Stomach (tissue), 4 donors: ENCODE measurements around the gene MADCAM1.

Source experiments
- EP300 ChIP-seq: sonication (generic); formaldehyde crosslinking; IDR thresholded peaks from one replicate; pipeline ENCODE4 v1.6.1; 2017; ENCODE audit warnings: antibody characterized with exemption
- POLR2A ChIP-seq, 4 donors: fragments of 450-650 bp; IDR thresholded peaks; one replicate each; pipeline ENCODE4 v1.6.1; 2016; ENCODE audit warnings: antibody characterized with exemption in 4 of 4, control low read depth in 2 of 4, mild to moderate bottlenecking in 1 of 4, moderate library complexity in 1 of 4
- POLR2AphosphoS5 ChIP-seq, 3 donors: sonication (generic); formaldehyde crosslinking; IDR thresholded peaks; one replicate each; pipeline ENCODE4 v1.6.1; 2016; ENCODE audit warnings: antibody characterized with exemption in 3 of 3
- TF ChIP-seq, protein P1 (sequence below), 7 experiments: fragments of 450-650 bp in 4 of 7; fragments of 200-600 bp in 3 of 7; sonication (generic) in 3 of 7; IDR thresholded peaks; one replicate each; pipeline ENCODE4 v1.5.1; 2016 to 2019; ENCODE audit warnings: antibody characterized with exemption in 7 of 7, control low read depth in 2 of 7, mild to moderate bottlenecking in 1 of 7

DNA sequence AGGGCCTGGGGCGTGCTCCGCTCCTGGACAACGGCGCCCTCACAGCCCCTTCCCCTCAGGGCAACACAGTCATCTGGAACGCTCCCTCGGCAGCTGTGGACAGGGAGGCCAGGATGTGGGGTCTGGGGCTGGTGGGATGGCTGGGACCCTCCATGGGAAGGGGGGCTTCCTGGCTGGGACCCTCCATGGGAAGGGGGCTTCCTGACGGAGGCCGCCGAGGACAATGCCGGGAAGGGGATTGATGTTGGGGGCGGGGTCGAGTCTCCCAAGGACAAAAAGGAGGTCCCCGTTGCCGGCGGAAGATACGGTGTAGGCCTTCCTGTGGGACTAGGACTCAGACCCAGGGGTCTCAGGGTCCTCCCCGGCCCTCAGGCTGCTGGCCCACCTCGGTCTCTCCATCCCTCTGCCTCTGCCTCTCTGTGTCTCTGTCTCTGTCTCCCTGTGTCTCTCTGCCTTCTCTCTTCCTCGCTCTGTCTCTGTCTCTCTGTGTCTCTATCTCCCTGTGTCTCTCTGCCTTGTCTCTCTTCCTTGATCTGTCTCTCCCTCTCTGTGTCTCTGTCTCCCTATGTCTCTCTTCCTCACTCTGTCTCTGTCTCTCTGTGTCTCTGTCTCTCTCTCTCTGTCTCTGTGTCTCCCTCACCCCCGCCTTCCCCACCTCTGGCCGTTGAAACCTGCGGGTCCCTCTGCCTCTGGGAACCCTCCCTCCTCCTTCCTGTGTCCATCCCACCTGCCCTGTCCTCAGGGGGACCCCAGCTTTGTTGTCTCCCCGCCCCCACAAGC lies 2.7 kb upstream of the MADCAM1 start:
- TF ChIP-seq, protein P1, sequence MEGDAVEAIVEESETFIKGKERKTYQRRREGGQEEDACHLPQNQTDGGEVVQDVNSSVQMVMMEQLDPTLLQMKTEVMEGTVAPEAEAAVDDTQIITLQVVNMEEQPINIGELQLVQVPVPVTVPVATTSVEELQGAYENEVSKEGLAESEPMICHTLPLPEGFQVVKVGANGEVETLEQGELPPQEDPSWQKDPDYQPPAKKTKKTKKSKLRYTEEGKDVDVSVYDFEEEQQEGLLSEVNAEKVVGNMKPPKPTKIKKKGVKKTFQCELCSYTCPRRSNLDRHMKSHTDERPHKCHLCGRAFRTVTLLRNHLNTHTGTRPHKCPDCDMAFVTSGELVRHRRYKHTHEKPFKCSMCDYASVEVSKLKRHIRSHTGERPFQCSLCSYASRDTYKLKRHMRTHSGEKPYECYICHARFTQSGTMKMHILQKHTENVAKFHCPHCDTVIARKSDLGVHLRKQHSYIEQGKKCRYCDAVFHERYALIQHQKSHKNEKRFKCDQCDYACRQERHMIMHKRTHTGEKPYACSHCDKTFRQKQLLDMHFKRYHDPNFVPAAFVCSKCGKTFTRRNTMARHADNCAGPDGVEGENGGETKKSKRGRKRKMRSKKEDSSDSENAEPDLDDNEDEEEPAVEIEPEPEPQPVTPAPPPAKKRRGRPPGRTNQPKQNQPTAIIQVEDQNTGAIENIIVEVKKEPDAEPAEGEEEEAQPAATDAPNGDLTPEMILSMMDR (IDR thresholded peaks at IDR 0.05): no peak
- TF ChIP-seq EP300 (no peak), POLR2A (IDR thresholded peaks at IDR 0.05) (no peak), POLR2AphosphoS5 (IDR thresholded peaks at IDR 0.05) (no peak)
